GM21528 (cell line): ENCODE data around the gene GBX2.
"Not testable (repeated sequence)": the region's sequence is repeated elsewhere in the genome, so short reads cannot be mapped to it uniquely, and the experiment has no call there.

Experiments
- ATAC-seq: cut with Tn5 transposase; IDR thresholded peaks from one replicate; pipeline ENCODE4 v1.9.1; 2021; ENCODE audit warnings: mild to moderate bottlenecking, moderate library complexity; ENCODE audit not compliant: unreplicated experiment, low FRiP score

Gene GBX2

DNA sequence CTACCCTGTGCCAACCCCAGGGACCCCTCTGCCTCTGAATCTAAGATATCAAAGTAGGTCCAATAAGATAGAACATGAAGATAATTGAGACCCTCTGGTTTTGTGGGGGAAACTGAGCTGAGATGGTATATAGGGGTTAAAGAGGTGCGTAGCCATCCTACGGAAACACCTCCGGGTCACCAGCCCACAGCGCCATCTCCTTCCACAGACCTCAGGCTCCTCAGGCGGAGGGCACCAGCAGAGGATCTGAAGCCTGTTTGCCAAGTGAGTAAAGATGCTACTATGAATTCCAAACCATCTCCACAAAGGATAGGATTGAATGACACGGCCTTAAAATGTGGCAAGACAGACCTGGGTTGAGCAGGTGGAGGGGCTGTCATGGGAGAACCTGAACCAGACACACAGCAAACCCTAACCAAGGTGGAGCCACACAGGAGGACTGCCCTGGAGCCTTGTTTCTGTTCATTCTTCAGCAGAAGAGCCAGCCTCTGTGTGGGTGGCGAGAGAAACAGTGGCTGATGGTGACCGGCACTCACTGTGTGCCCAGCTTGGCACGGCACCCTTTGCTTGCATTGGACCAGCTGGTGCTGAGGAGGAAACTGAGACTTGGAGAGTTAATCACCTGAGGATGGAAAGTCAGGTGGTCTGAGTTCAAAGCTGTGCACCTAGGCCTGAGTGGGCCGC, 10.2 kb downstream of the GBX2 start:
- no peak for ATAC-seq

DNA sequence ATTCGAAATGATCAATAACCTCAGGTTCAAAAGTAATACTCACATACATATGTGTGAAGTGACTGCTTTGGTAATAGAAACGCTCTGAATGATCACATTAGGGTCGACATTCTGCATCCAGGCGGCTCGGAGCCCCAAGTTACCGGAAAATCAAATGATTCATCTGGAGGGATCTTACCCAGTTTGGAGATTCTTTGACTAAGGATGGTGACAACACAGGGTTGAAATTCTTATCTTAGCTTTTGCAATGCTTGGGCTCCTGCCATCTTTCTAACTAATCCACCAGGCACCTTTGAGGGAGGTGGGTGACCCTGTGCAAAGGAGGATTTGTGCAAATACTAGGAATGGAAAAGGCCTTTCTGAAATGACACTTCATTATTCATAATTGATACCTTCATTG, 10.8 kb downstream of the GBX2 start:
- no peak for ATAC-seq

DNA sequence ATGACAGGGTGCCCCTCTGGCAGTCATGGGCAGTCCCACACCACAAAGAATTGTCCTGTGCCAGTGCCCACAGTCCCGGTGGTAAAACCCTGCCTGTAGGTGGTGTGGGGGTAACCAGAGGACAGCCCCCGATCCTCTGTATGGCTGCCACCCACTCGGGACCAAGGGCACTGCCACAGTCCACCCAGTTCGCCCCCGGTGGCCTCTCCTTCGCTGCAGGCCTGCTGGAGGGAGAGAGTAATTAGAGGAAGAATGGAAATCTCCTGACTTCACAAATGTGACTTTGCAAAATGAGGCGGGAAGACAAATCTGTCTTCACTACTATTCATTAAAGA, 11.4 kb downstream of the GBX2 start:
- no peak for ATAC-seq

DNA sequence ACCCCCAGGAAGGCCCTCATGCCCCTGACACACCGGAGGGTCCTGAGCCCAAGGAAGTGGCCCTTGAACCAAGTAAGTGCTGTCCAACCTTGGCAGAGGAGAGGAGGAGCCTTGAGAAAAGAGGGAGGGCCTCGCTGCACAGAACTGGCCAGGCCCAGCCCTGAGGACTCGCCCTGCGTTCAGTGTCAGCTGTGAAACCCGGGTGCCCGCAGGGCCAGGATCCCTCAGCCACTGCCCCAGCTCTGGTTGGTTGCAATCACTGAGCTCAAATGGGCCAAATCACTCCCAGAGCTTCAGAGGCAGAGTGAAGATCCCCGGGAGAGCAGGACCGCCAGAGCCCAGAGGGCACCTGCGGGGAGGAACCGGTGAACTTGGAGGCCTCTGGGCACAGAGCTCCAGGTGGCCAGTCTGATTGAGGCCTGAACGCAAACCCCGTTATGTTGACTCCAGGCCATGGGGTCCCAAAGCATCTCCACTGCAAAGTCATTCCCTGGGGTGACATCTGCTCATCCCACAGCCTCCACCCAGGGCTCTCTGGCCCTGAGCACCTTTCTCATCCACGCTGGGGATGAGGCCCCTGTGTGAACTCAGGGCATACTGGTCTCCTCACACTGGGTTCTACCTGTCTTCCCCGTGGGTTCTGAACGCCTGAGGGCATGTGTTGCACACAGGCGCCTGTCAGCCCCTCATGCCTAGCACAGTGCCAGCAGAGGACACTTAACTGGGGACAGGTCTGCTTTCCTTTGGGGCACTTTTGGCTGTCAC, 11.9 kb downstream of the GBX2 start:
- no peak for ATAC-seq

DNA sequence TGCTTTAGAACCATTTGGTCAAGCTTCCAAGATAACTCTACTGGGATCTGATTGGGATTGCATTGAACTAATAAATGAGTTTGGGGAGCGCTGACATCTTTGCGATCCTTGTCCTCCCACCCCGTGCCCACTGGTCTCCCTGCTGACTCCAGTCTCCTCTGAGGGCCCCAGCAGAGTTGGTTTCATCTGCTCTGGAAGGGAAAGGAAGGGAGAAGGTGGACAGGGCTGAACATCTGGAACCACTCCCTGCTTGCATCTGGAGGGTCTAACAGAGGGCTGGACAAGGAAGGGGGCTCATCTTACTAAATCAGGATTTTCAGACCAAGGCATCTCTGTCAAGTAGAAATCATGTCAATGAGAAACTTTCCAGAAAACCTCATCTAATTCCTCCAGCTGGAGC, 12.8 kb downstream of the GBX2 start:
- ATAC-seq = no peak

DNA sequence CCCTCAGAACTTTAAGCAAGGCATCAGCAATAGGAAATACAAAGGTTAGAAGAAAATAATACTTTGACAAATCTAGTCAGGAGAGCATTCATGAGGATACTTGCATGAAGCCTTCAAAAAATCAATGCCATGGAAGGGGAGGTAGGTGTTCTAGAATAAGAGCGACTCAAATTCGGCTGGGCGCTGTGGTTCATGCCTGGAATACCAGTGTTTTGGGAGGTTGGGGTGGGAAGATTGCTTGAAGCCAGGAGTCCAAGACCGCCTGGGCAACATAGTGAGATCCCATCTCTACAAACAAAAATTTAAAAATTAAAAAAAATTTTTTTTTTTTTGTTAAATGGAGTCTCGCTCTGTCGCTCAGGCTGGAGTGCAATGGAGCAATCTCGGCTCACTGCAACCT, 21.8 kb downstream of the GBX2 start:
- no peak for ATAC-seq

DNA sequence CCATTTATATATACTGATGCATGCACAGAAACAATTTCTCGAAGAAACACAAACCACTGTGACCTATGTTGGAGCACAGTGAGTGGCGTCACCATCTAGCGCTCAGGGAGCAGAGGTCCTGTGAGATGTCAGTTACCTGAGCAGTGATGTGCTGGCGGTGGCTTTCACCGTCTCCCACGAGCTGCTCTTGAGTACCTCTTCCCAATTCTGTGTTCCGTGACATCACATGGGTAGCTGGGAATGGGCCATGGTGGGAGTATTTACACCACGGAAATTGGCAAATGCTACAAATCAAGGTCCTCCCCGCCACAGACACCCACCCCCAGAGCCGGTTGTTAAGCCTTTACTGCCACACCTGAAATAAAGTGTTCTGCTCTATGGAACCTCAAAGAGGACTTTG, 24.4 kb downstream of the GBX2 start:
- ATAC-seq = no peak

DNA sequence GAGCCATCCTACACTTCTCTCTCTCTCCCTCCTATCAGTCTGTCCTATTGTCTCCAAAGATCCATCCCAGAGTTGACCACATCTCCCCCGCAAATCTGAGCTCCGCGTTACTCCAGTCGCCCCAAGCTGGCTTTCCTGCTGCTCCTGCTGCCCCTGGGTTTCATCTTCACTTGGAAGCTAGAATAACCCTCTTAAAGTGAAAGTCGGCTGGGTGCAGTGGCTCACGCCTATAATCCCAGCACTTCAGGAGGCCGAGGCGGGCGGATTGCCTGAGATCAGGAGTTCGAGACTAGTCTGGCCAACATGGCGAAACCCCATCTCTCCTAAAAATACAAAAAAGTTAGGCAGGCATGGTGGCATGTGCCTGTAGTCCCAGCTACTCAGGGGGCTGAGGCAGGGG, 26.6 kb downstream of the GBX2 start:
- not testable (repeated sequence) for ATAC-seq

DNA sequence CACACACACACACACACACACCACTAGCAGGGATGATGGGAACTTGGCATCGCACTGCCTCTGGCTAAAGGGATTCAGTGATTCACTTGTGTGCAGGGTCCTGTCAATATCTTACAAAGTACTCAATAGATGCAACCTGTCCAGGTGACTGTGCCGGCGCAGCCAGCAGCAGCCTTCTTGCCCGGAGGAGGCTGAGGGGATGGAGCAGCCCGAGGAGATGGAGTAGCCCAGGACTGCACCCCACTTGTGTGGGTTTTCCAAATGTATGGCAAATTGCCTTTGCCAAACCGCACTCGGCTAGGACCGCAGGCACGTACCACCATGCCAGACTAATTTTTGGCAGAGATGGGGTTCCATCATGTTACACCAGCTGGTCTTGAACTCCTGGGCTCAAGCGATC, 31.1 kb downstream of the GBX2 start:
- ATAC-seq = no peak

DNA sequence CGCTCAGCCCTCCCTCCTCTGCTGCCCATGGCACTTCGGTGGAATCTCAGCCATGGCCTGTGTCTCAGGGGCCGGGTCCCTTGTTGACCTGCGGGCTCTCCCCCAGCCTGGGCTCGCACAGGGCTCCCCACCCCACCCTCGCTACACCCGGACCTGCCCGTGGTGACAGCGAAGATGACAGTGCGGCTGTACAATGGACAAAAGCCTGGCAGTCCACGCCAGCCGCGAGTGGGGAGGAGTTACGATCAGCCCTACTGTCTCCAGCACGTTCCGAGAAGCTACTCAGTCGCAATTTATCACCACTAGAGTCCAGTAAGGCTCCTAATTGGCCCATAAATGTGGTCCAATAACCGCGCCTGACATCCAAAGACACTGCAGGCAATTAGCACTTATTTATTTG, 31.6 kb downstream of the GBX2 start:
- no peak for ATAC-seq

DNA sequence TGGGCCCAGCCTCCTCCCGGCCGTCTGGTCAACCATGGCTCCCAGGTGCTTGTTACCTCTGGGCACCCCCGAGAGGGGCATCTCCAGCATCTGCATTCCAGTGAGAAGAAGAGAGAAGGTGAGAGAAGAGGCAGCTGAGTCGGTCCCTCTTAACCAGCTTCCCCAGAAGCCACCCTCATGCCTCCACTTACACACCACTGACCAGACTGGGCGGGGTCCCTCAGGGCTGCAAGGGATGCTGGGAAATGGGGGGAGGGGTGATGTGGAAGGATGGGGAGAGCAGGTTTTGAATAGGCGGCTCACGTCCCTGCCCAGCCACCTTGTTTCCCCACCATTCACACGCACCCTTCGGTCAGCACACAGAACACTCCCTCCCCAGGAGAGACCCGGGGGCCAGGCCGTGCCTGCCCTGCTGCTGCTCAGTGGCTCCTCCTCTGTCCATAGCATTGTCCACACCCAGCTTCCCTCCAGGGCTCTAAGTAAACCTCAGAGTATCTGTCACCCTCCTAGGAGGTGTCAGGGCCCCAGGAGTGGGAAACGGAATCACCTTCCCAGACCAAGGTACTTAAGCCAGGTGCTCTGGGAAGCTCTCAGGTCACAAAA, 34.7 kb downstream of the GBX2 start:
- ATAC-seq = no peak

DNA sequence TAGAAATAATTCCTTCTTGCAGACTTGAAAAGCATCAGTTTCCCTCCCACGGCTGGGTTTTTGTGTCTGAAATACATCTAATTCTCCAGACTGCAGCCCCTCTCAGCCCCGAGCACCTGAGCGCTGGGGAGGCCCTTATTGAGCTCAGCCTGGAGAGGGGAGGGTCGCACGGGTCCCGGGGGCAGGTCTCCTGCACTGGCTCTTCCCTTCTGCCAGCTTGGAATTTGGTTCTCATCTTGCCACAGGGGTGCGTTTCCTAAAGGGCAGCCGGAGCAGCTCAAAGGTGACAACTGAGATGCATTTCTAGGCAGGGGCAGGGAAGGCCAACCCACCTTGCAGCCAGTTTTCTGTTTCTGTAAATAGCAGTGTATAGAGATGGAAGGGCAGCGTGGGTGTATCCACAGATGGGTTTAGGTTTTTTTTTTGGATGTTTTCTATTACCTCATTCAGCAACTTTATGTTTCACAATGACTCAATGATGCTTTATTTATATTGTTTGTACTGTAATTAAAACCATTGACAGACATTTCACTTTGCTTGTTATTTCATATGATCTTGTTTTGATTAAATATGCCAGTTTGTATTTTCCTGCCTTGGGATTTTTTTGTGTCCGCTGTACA, 37.0 kb downstream of the GBX2 start:
- ATAC-seq = no peak

DNA sequence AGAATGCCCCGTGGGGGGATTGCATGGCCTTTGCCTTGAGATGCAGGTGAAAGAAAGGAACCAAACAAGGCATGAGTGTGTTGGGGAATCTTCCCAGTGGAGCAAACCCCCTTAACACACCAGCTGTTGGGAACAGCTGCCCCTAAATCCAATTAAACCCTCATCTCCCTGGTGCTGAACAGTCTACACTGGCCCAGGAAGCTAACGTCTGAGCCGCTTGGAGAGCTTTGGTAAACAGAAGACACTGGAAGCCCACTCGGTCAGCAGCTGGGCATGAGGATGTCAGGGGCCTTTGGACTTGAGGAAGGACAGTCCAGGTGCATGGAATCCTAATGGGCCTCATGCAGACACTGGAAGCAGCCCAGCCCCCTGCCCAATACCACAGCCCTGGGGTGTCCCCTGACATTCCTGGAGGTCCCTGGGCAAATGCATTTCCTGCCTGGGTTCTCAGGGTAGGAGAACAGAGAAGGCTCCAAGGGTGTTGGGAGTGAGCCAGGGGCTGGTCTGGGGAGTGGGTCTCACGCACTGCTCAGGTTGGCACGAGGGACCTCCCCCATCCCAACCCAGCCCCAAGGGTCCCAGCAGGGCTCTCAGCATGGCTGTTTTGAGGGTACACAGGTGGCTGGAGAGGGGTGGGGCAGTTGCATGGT, 37.7 kb downstream of the GBX2 start:
- ATAC-seq = no peak

DNA sequence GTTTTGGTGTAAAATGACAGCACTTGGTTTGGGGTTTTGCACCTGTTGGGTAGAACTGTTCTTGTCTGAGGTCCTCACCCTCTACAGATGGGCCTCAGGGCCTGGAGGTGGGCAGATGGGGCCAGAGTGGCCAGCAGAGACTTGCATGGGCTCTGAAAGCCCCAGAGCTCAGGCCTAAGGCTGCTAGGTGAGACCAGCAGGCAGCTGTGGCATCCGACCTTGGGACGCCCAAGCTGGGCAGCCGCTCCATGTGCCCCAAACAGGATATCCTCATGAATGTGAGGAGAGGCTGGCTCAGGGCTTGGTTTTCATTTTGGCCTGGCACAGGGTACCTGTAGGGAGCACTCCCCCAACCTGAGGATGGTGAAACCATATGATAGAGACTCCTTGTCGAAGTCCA, 38.3 kb downstream of the GBX2 start:
- no peak for ATAC-seq

DNA sequence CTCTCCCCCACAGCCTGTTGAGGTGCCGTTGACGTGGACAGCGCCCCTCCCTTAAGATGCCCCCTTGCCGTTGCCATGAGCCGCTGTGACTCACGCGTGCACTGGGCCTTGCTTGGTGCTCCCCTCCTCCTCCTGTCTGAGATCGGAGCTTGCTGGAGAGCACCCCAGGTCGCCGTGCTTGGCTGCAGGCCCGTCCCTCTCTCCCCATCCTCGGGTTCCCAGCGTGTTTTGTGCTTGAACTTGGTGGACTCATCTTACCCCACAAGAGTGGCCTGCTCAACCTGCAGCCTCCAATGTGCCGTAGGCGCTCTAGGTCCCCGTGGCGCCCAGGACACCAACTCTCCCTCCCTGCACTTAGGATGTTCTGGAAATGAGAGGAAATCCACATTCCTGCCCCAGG, 39.9 kb downstream of the GBX2 start:
- no peak for ATAC-seq

DNA sequence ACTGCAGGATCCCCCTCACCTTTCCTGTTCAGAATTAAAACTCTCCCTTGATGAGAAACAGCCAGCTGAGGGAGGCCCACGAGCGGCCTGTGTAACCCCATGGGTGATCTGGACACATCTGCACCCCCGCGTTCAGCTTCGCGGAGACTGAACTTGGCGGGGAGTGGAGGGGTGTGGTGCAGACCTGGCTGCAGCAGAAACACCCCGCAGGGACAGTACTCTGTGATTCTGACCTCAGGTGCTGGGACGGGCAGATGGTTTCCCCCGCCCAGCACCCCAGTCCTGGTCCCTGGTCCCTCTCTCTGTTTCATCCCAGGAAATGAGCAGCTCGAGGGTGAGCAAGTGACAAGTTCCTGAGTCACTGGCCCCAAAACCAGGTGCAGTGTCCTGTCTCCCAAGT, 41.2 kb downstream of the GBX2 start:
- ATAC-seq = no peak

DNA sequence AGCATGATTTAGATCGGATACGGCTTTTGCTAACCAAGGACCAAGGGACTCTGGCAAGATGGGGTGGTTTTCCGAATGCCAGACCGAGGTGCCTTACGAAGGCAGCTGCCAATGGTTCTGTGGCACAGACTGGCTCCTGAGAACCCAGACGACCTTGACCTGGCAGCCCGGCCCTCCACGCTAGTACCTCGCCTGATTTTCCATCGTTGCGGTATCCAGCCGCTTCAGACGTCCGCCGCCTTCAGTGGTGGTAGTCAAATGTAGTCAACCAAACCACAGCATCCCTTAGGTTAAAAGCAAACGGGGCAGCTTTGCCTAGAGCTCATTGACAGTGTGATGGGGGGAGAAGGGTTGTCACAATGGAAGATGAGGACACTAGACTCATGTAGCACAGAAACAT, 42.6 kb downstream of the GBX2 start:
- no peak for ATAC-seq

DNA sequence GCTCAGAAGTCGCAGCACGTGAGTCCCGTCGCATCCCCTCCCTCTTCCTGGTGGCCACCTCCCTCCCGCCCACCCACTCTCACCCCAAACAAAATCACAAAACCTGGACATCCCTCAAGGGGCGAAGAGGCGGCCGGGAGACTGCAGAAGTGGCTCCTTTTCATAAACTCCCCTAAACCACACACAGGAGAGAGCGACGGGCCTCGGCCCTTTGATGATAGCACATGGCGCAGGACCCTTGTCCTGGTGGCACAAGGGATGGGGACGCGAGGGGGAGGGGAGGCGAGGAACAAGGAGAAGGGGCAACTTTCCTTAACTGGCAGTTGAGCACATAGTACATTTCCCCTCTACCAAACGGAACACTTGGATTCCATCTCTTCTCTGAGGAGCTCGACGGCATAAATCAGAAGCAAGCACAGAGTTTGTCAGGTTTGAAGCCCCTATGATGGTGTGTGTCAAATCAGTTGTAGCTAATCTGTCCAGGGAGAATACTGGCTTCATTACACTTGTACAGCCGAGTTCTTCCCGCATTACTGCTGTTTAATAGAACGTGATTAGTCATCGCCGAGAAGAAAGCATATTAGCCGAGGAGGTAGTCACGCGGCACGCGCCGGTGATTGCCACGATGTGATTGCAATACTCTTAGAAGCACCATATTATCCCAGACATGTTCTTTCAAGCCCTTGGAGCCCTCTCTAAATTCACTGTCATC, 43.8 kb downstream of the GBX2 start:
- ATAC-seq = no peak

DNA sequence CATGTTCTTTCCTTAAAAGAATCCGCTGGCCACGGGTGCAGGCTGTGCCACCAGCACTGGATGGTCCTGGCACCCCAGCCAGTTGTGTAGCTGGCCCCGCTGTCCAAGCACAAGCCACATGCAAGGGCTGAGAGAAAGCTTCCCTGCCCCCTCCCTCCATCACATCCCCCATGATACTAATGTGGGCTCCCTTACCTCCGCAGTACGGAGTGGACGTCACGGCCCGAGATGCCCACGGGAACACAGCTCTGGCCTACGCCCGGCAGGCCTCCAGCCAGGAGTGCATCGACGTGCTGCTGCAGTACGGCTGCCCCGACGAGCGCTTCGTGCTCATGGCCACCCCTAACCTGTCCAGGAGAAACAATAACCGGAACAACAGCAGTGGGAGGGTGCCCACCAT, 44.5 kb downstream of the GBX2 start:
- ATAC-seq = no peak

DNA sequence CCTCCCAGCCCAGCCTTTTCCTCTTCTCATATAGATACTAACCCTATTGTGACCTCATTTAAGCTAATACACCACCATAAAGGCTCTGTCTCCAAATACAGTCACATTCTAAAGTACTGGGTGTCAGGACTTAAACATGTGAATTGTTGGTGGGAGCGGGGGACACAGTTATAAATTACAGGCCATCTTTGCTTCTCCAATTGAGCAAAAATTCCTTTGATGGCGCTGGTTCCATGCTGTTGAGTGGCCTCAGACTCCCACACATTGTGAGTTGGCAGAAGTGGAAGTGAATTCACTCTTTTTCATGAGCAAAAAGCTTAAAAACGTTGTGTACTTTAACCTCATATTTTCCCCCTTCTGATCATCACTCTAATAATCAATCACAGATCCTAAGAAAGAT, 46.0 kb downstream of the GBX2 start:
- ATAC-seq = no peak

DNA sequence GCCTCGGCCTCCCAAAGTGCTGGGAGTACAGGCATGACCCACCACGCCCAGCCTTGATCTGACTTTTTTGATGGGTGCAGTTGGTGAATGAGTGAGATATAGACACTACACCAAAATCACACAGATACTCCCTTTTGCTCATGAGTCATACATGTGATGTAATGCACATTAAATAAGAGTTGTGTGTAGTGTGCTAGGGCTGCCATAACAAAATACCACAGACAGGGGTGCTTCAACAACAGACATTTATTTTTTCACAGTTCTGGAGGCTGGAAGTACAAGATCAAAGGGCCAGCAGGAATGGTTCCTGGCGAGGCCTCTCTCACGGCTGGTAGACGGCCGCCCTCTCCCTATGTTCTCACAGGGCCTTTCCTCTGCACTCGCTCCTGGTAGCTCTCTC, 46.6 kb downstream of the GBX2 start:
- no peak for ATAC-seq
